ENCODE measurements around the gene XCL2. TPM values are rescaled to one million over a fixed set of nuclear protein-coding genes. Genes with fewer than 3 reads are reported as not detected.

The XCL2 gene
- total and polyA plus RNA-seq, 2 of the 8 experiments (the other 6 are each of a cell fraction or from before 2014, with no cell fraction given), result not detected

- TF ChIP-seq E2F6 (IDR thresholded peaks at IDR 0.05) (no peak), CBX8 (IDR thresholded peaks at IDR 0.05; ENCODE audit: borderline replicate concordance, low read depth, low read length) (no peak), BRCA1 (IDR thresholded peaks at IDR 0.05; ENCODE audit: low read depth, low read length) (no peak), POLR2AphosphoS5 (IDR thresholded peaks at IDR 0.05; ENCODE audit: low read depth, low read length) (no peak), CEBPB (IDR thresholded peaks at IDR 0.05; ENCODE audit: low read depth, low read length) (no peak)
Observed at GRCh38 chr1:168491527-168492164, 52.2 kb downstream of the XCL2 start (continued).

Other genes starting within 250 kb of the XCL2 start
- 0.63 and 0.71 TPM in 2 replicates for gene XCL1, start 32.6 kb upstream of the XCL2 start, total RNA-seq (2021; fragmentation: NEBNext Ultra II Directional; extraction: Animal tissue kit (Norgen Biotek cat#: 25700))
- 0.39 and 0.46 TPM in 2 replicates for gene XCL1, start 32.6 kb upstream of the XCL2 start, polyA plus RNA-seq (2011; rRNA removed)
- not detected in 2 replicates for gene DPT, start 185.2 kb upstream of the XCL2 start, total RNA-seq (2021; fragmentation: NEBNext Ultra II Directional; extraction: Animal tissue kit (Norgen Biotek cat#: 25700))
- gene DPT, start 185.2 kb upstream of the XCL2 start, polyA plus RNA-seq (2011; rRNA removed), result not detected in 2 replicates